ENCODE data around the gene SLC9A7. TPM values are rescaled to one million over a fixed set of nuclear protein-coding genes. Genes with fewer than 3 reads are reported as not detected.
A peak's percentile ranks its signal among the peaks of the same experiment; 100 is the strongest.

The SLC9A7 gene
- total RNA-seq, 2 experiments from 2014 or later = 16.9 to 17.0 TPM

DNA sequence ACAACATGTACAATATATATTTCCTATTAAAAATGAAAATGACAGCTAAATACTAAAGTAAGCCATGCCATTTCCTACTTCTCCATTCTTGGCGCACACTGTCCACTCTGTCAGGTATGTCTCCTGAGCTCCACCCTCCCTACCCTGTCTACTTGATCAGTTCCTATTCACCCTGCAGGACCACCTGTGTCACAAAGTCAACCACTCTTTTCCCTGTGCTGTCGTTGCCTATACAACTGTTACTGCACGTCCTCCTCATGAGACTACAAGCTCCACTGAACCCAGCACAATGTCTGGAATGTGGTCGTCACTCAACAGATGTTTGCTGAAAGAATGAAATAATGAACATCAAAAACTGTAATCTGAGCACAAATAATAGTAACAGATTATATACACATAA lies 54.9 kb downstream of the SLC9A7 start:
- H3K4me1 Mint-ChIP-seq (ENCODE audit: low read depth) = peaks cover 49% of the 10 kb centered on the region
- H3K36me3 Mint-ChIP-seq (ENCODE audit: low read depth) = peaks cover 5% of the 10 kb centered on the region
- ChIA-PET POLR2A (no interaction called here), CTCF (interaction anchor here (1.9 kb wide), 1 partner anchor 18 kb away, joined by 8 read pairs; no protein-coding TSS in a partner anchor)
- TF ChIP-seq, protein P1, sequence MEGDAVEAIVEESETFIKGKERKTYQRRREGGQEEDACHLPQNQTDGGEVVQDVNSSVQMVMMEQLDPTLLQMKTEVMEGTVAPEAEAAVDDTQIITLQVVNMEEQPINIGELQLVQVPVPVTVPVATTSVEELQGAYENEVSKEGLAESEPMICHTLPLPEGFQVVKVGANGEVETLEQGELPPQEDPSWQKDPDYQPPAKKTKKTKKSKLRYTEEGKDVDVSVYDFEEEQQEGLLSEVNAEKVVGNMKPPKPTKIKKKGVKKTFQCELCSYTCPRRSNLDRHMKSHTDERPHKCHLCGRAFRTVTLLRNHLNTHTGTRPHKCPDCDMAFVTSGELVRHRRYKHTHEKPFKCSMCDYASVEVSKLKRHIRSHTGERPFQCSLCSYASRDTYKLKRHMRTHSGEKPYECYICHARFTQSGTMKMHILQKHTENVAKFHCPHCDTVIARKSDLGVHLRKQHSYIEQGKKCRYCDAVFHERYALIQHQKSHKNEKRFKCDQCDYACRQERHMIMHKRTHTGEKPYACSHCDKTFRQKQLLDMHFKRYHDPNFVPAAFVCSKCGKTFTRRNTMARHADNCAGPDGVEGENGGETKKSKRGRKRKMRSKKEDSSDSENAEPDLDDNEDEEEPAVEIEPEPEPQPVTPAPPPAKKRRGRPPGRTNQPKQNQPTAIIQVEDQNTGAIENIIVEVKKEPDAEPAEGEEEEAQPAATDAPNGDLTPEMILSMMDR (IDR thresholded peaks at IDR 0.05) = no peak
- no peaks in the 10 kb centered on the region for H3K9me3 Mint-ChIP-seq
- H3K27ac Mint-ChIP-seq = peak overlapping the region; percentile 97
- no peaks in the 10 kb centered on the region for H3K27me3 Mint-ChIP-seq
- no peak overlapping the region for H3K4me3 Mint-ChIP-seq
- DNase-seq = no peak
- no peak for ATAC-seq
- intact Hi-C loops (cut with micrococcal nuclease) = no loop called here

DNA sequence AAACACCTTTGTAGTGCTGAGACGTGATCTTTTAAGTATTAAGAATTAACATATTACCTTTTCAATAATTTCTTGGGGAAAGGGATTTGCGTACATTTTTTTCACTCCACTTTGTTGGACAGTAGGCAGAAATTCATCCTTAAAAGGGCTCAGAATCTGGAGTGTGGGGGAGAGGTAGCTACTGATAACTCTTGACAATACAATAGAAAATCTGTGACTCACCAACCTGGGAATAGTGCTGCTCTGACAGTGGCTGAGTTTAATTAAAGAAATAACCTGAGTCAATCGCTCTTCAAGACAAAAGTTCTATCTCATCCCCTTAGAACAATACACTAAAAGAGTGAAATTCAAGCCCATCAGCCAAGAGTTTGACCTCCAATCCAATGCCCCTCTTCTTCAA lies 60.2 kb downstream of the SLC9A7 start:
- Mint-ChIP-seq H3K4me1 (ENCODE audit: low read depth) (peaks cover 16% of the 10 kb centered on the region), H3K27ac (no peak overlapping the region), H3K4me3 (no peak overlapping the region), H3K9me3 (no peaks in the 10 kb centered on the region), H3K27me3 (no peaks in the 10 kb centered on the region), H3K36me3 (ENCODE audit: low read depth) (no peaks in the 10 kb centered on the region)
- POLR2A ChIA-PET = no interaction called here
- intact Hi-C loops (cut with micrococcal nuclease) = no loop called here
- CTCF ChIA-PET = interaction anchor here (1.1 kb wide), 1 partner anchor 12 kb away, joined by 3 read pairs; no protein-coding TSS in a partner anchor
- no peak for ATAC-seq
- TF ChIP-seq, protein P1 (IDR thresholded peaks at IDR 0.05) = no peak
- no peak for DNase-seq

DNA sequence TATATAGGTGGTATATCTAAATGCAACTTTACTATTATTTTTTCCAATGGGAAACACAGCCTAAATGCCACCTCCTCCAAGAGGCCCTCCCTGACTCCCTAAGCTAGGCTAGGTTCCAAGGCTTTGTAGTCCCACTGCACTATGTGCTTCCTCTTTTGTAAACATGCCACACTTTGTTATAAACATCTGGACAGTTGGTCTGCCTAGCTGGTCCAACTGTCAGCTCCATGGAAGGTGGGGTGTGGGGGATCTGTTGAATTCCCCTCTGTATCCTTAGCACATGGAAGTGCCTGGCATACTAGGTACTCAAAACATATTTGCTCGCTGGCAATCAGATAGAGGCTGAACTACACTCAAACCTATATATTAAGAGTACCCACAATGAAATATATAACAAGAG lies 63.4 kb downstream of the SLC9A7 start:
- DNase-seq = no peak
- Mint-ChIP-seq H3K4me3 (no peak overlapping the region), H3K36me3 (ENCODE audit: low read depth) (no peaks in the 10 kb centered on the region), H3K27ac (no peak overlapping the region), H3K4me1 (ENCODE audit: low read depth) (peaks cover 9% of the 10 kb centered on the region), H3K9me3 (no peaks in the 10 kb centered on the region), H3K27me3 (no peaks in the 10 kb centered on the region)
- POLR2A ChIA-PET = no interaction called here
- intact Hi-C loops (cut with micrococcal nuclease) = no loop called here
- ATAC-seq = no peak
- TF ChIP-seq, protein P1 (IDR thresholded peaks at IDR 0.05) = no peak
- CTCF ChIA-PET = no interaction called here

DNA sequence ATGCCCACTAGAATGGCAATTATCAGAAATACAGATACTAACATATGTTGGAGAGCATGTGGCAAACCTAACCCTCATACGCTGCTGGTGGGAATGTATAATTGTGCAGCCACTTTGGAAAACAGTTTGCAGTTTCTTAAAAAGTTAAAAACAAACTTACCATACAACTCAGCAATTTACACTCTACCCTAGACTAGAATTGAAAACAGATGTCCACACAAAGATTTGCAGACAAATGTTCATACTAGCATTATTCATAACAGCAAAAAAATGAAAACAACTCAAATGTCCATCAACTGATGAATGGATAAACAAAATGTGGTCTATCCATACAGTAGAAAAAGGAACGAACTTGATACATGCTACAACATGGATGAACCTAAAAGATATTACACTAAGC lies 64.4 kb downstream of the SLC9A7 start:
- DNase-seq = no peak
- no peaks in the 10 kb centered on the region for H3K27me3 Mint-ChIP-seq

DNA sequence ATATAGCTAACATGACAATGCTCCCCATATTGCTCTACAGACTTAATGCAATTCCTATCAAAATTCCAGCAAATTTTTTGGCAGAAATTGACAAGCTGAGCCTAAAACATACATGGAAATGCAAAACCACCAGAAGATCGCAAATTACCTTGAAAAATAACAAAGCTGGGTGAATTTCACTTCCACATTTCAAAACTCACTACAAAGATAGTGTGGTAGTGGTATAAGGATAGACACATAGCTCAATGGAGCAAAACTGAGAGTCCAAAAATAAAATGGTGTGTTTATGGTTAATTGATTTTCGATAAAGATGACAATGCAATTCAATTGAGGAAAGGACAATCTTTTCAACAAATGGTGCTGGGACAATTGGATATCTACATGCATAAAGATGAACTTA lies 65.8 kb downstream of the SLC9A7 start:
- Mint-ChIP-seq H3K36me3 (ENCODE audit: low read depth) (no peaks in the 10 kb centered on the region), H3K27me3 (no peaks in the 10 kb centered on the region), H3K4me1 (ENCODE audit: low read depth) (no peaks in the 10 kb centered on the region), H3K9me3 (no peaks in the 10 kb centered on the region), H3K27ac (no peak overlapping the region), H3K4me3 (no peak overlapping the region)
- DNase-seq (no peak), ATAC-seq (no peak)
- POLR2A ChIA-PET = no interaction called here
- intact Hi-C loops (cut with micrococcal nuclease) = no loop called here
- TF ChIP-seq, protein P1 (IDR thresholded peaks at IDR 0.05) = no peak
- CTCF ChIA-PET = interaction anchor here (1.1 kb wide), 1 partner anchor 11 kb away, joined by 4 read pairs; no protein-coding TSS in a partner anchor

More for the DNA sequence above, 64.4 kb downstream of the SLC9A7 start:
- ChIA-PET POLR2A (no interaction called here), CTCF (no interaction called here)
- TF ChIP-seq, protein P1 (IDR thresholded peaks at IDR 0.05) = no peak
- Mint-ChIP-seq H3K9me3 (no peaks in the 10 kb centered on the region), H3K36me3 (ENCODE audit: low read depth) (no peaks in the 10 kb centered on the region), H3K4me1 (ENCODE audit: low read depth) (peaks cover 5% of the 10 kb centered on the region), H3K4me3 (no peak overlapping the region), H3K27ac (no peak overlapping the region)
- intact Hi-C loops (cut with micrococcal nuclease) = no loop called here
- no peak for ATAC-seq

Measured in activated CD8-positive, alpha-beta T cell treated with anti-CD3 and anti-CD28 coated beads for 36 hours (primary cell).